GM23338 (cell line): ENCODE measurements around the gene LHX8. TPM values are rescaled to one million over a fixed set of nuclear protein-coding genes. Genes with fewer than 3 reads are reported as not detected.

Experiments
- ATAC-seq: fragments of 200-7000 bp; cut with Tn5 transposase; 3 replicates; pipeline ENCODE4 v1.9.1; 2020
- DNase-seq: peaks from one replicate; pipeline ENCODE4 v3.0.0-alpha.2; 2015; ENCODE audit warnings: low spot score
- H2AFZ ChIP-seq: fragments of 200-600 bp; sonication (generic); 2 replicates; pipeline ENCODE4 v1.8.0; 2016; ENCODE audit warnings: antibody characterized with exemption, mild to moderate bottlenecking, moderate library complexity
- H3F3A ChIP-seq: fragments of 200-600 bp; sonication (generic); replicated peaks from 2 replicates; pipeline ENCODE4 v1.8.0; 2017; ENCODE audit warnings: antibody characterized with exemption, mixed run types, low read depth
- H3K27ac ChIP-seq: fragments of 200-600 bp; sonication (generic); 2 replicates; pipeline ENCODE4 v1.6.1; 2016; ENCODE audit warnings: low read depth
- H3K27me3 ChIP-seq: fragments of 200-600 bp; sonication (generic); 2 replicates; pipeline ENCODE4 v1.8.0; 2016; ENCODE audit warnings: mild to moderate bottlenecking, mixed run types, moderate library complexity; ENCODE audit not compliant: insufficient read depth
- H3K36me3 ChIP-seq: fragments of 200-600 bp; sonication (generic); 2 replicates; pipeline ENCODE4 v1.8.0; 2016; ENCODE audit warnings: mild to moderate bottlenecking; ENCODE audit not compliant: insufficient read depth
- H3K4me1 ChIP-seq: fragments of 200-600 bp; sonication (generic); 2 replicates; pipeline ENCODE4 v1.8.0; 2016; ENCODE audit warnings: mild to moderate bottlenecking, moderate library complexity; ENCODE audit not compliant: insufficient read depth
- H3K4me2 ChIP-seq: fragments of 200-600 bp; sonication (generic); 2 replicates; pipeline ENCODE4 v1.7.1; 2017; ENCODE audit warnings: mixed run types
- H3K4me3 ChIP-seq: fragments of 200-600 bp; sonication (generic); 2 replicates; pipeline ENCODE4 v1.6.1; 2016; ENCODE audit warnings: mixed run types
- H3K79me2 ChIP-seq: fragments of 200-600 bp; sonication (generic); replicated peaks from 2 replicates; pipeline ENCODE4 v1.8.0; 2017; ENCODE audit warnings: mild to moderate bottlenecking; ENCODE audit not compliant: insufficient read depth
- H3K9me2 ChIP-seq: fragments of 200-600 bp; sonication (generic); 2 replicates; pipeline ENCODE4 v1.8.0; 2017; ENCODE audit not compliant: insufficient read depth
- H4K20me1 ChIP-seq: fragments of 200-600 bp; sonication (generic); replicated peaks from 2 replicates; pipeline ENCODE4 v1.8.0; 2017; ENCODE audit warnings: mild to moderate bottlenecking; ENCODE audit not compliant: insufficient read depth
- H3K27ac Mint-ChIP-seq: 2 replicates; pipeline ENCODE4 v1.8.0; 2020; ENCODE audit warnings: inconsistent platforms, mild to moderate bottlenecking, moderate library complexity, mixed read lengths
- H3K27me3 Mint-ChIP-seq: 3 replicates; pipeline ENCODE4 v1.8.0; 2022; ENCODE audit warnings: low read depth, mild to moderate bottlenecking, moderate library complexity, mixed read lengths, inconsistent platforms; ENCODE audit not compliant: insufficient read depth, poor library complexity
- H3K36me3 Mint-ChIP-seq: 3 replicates; pipeline ENCODE4 v1.8.0; 2021; ENCODE audit warnings: low read depth, mild to moderate bottlenecking, inconsistent platforms, moderate library complexity, mixed read lengths
- H3K4me1 Mint-ChIP-seq: 3 replicates; pipeline ENCODE4 v1.8.0; 2020; ENCODE audit warnings: mild to moderate bottlenecking, inconsistent platforms, mixed read lengths
- H3K4me3 Mint-ChIP-seq: 3 replicates; pipeline ENCODE4 v1.8.0; 2021; ENCODE audit warnings: moderate library complexity, mild to moderate bottlenecking, inconsistent platforms, mixed read lengths
- H3K9me3 Mint-ChIP-seq: 3 replicates; pipeline ENCODE4 v1.8.0; 2020; ENCODE audit warnings: moderate library complexity, mild to moderate bottlenecking, inconsistent platforms, mixed read lengths
- CREB1 ChIP-seq: fragments of 250-450 bp; sonication (Bioruptor Pico); IDR thresholded peaks from 2 replicates; pipeline ENCODE4 v1.5.0; 2020; ENCODE audit warnings: low read depth, mild to moderate bottlenecking, moderate library complexity
- ETS1 ChIP-seq: IDR thresholded peaks from 2 replicates; pipeline ENCODE4 v1.6.1; 2016; ENCODE audit warnings: antibody characterized with exemption
- EZH2 ChIP-seq: fragments of 200-600 bp; sonication (generic); IDR thresholded peaks from one replicate; pipeline ENCODE4 v1.8.0; 2017; ENCODE audit warnings: antibody characterized with exemption, mild to moderate bottlenecking, low read depth; ENCODE audit not compliant: unreplicated experiment
- POLR2AphosphoS5 ChIP-seq: IDR thresholded peaks from 2 replicates; pipeline ENCODE4 v1.6.1; 2016; ENCODE audit warnings: antibody characterized with exemption, low read depth
- ZNF114 ChIP-seq: fragments of 250-450 bp; sonication (Bioruptor Pico); IDR thresholded peaks from 2 replicates; pipeline ENCODE4 v1.5.0; 2020; ENCODE audit warnings: mild to moderate bottlenecking, moderate library complexity
- polyA plus RNA-seq: library from polyadenylated mRNA; unstranded; fragments of >200 nt; fragmentation: Nextera tagmentation; extraction: Ambion mirVana; gene quantifications from 2 replicates; pipeline ENCODE4 v1.2.1, GENCODE V29; 2016
- total RNA-seq: library from RNA; depleted of rRNA; stranded (reverse); fragments of >200 nt; shearing (Covaris generic); gene quantifications from 2 replicates; pipeline ENCODE4 v1.2.3, GENCODE V29; 2014
- TF ChIP-seq, protein P1 (sequence below), 2 experiments: fragments of 200-600 bp in 1 of 2; sonication (generic) in 1 of 2; conservative IDR thresholded peaks; 2 replicates each; pipeline versions ENCODE4 v1.5.1 to v1.6.1; 2016 to 2017; ENCODE audit warnings: antibody characterized with exemption in 2 of 2, low read depth in 2 of 2, mild to moderate bottlenecking in 2 of 2, moderate library complexity in 1 of 2
- TF ChIP-seq, protein P2 (sequence below): fragments of 250-450 bp; sonication (Bioruptor Pico); IDR thresholded peaks from 2 replicates; pipeline ENCODE4 v1.5.0; 2020; ENCODE audit warnings: mild to moderate bottlenecking, moderate library complexity
- TF ChIP-seq, protein P3 (sequence below): IDR thresholded peaks from one replicate; pipeline ENCODE4 v1.6.1; 2018; ENCODE audit warnings: antibody characterized with exemption; ENCODE audit not compliant: unreplicated experiment

LHX8 gene
- total and polyA plus RNA-seq, 2 experiments from 2014 or later: 0.68 to 0.73 TPM

GRCh38 chr1:75127916-75128717 lies 6.1 kb upstream of the LHX8 start:
- H3K4me3 ChIP-seq: peak overlapping the region; percentile 34
- peaks cover 54% of the 10 kb centered on the region for H3K4me1 ChIP-seq
- peak; percentile 36 for DNase-seq
- no peaks in the 10 kb centered on the region for H4K20me1 ChIP-seq
- ATAC-seq: no peak
- Mint-ChIP-seq H3K27me3 (peaks cover 68% of the 10 kb centered on the region), H3K27ac (no peak overlapping the region), H3K36me3 (no peaks in the 10 kb centered on the region), H3K4me1 (peaks cover 53% of the 10 kb centered on the region), H3K9me3 (0 out of 3 replicates have a peak, but pooled peaks cover 2% of the 10 kb centered on the region), H3K4me3 (0 out of 3 replicates have a peak overlapping the region, but pooled peaks have one; percentile 25)
- no peaks in the 10 kb centered on the region for H3K79me2 ChIP-seq
- H3K36me3 ChIP-seq: no peaks in the 10 kb centered on the region
- peak overlapping the region; percentile 52; the same call in 1 of the 2 replicates for H3K4me2 ChIP-seq
- no peak overlapping the region for H3K27ac ChIP-seq
- no peaks in the 10 kb centered on the region; the same call in 1 of the 2 replicates for H3K9me2 ChIP-seq
- peaks cover 18% of the 10 kb centered on the region for H3F3A ChIP-seq
- H3K27me3 ChIP-seq: peaks cover 73% of the 10 kb centered on the region
- no peak overlapping the region for H2AFZ ChIP-seq
- TF ChIP-seq ZNF114: no peak
- TF ChIP-seq, protein P1, sequence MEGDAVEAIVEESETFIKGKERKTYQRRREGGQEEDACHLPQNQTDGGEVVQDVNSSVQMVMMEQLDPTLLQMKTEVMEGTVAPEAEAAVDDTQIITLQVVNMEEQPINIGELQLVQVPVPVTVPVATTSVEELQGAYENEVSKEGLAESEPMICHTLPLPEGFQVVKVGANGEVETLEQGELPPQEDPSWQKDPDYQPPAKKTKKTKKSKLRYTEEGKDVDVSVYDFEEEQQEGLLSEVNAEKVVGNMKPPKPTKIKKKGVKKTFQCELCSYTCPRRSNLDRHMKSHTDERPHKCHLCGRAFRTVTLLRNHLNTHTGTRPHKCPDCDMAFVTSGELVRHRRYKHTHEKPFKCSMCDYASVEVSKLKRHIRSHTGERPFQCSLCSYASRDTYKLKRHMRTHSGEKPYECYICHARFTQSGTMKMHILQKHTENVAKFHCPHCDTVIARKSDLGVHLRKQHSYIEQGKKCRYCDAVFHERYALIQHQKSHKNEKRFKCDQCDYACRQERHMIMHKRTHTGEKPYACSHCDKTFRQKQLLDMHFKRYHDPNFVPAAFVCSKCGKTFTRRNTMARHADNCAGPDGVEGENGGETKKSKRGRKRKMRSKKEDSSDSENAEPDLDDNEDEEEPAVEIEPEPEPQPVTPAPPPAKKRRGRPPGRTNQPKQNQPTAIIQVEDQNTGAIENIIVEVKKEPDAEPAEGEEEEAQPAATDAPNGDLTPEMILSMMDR (conservative IDR thresholded peaks at IDR 0.05; ENCODE audit: low read depth in 2 of 2): peak in 1 of 2 experiments; percentile 60; a peak in 2 of 4 replicates
- TF ChIP-seq, protein P2, sequence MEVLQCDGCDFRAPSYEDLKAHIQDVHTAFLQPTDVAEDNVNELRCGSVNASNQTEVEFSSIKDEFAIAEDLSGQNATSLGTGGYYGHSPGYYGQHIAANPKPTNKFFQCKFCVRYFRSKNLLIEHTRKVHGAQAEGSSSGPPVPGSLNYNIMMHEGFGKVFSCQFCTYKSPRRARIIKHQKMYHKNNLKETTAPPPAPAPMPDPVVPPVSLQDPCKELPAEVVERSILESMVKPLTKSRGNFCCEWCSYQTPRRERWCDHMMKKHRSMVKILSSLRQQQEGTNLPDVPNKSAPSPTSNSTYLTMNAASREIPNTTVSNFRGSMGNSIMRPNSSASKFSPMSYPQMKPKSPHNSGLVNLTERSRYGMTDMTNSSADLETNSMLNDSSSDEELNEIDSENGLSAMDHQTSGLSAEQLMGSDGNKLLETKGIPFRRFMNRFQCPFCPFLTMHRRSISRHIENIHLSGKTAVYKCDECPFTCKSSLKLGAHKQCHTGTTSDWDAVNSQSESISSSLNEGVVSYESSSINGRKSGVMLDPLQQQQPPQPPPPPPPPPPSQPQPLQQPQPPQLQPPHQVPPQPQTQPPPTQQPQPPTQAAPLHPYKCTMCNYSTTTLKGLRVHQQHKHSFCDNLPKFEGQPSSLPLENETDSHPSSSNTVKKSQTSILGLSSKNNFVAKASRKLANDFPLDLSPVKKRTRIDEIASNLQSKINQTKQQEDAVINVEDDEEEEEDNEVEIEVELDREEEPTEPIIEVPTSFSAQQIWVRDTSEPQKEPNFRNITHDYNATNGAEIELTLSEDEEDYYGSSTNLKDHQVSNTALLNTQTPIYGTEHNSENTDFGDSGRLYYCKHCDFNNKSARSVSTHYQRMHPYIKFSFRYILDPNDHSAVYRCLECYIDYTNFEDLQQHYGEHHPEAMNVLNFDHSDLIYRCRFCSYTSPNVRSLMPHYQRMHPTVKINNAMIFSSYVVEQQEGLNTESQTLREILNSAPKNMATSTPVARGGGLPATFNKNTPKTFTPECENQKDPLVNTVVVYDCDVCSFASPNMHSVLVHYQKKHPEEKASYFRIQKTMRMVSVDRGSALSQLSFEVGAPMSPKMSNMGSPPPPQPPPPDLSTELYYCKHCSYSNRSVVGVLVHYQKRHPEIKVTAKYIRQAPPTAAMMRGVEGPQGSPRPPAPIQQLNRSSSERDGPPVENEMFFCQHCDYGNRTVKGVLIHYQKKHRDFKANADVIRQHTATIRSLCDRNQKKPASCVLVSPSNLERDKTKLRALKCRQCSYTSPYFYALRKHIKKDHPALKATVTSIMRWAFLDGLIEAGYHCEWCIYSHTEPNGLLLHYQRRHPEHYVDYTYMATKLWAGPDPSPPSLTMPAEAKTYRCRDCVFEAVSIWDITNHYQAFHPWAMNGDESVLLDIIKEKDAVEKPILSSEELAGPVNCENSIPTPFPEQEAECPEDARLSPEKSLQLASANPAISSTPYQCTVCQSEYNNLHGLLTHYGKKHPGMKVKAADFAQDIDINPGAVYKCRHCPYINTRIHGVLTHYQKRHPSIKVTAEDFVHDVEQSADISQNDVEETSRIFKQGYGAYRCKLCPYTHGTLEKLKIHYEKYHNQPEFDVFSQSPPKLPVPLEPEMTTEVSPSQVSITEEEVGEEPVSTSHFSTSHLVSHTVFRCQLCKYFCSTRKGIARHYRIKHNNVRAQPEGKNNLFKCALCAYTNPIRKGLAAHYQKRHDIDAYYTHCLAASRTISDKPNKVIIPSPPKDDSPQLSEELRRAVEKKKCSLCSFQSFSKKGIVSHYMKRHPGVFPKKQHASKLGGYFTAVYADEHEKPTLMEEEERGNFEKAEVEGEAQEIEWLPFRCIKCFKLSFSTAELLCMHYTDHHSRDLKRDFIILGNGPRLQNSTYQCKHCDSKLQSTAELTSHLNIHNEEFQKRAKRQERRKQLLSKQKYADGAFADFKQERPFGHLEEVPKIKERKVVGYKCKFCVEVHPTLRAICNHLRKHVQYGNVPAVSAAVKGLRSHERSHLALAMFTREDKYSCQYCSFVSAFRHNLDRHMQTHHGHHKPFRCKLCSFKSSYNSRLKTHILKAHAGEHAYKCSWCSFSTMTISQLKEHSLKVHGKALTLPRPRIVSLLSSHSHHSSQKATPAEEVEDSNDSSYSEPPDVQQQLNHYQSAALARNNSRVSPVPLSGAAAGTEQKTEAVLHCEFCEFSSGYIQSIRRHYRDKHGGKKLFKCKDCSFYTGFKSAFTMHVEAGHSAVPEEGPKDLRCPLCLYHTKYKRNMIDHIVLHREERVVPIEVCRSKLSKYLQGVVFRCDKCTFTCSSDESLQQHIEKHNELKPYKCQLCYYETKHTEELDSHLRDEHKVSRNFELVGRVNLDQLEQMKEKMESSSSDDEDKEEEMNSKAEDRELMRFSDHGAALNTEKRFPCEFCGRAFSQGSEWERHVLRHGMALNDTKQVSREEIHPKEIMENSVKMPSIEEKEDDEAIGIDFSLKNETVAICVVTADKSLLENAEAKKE (CRISPR knock-in tag): no peak
- no peak for TF ChIP-seq CREB1
- TF ChIP-seq EZH2: no peak
- TF ChIP-seq ETS1: no peak
- TF ChIP-seq, protein P3, sequence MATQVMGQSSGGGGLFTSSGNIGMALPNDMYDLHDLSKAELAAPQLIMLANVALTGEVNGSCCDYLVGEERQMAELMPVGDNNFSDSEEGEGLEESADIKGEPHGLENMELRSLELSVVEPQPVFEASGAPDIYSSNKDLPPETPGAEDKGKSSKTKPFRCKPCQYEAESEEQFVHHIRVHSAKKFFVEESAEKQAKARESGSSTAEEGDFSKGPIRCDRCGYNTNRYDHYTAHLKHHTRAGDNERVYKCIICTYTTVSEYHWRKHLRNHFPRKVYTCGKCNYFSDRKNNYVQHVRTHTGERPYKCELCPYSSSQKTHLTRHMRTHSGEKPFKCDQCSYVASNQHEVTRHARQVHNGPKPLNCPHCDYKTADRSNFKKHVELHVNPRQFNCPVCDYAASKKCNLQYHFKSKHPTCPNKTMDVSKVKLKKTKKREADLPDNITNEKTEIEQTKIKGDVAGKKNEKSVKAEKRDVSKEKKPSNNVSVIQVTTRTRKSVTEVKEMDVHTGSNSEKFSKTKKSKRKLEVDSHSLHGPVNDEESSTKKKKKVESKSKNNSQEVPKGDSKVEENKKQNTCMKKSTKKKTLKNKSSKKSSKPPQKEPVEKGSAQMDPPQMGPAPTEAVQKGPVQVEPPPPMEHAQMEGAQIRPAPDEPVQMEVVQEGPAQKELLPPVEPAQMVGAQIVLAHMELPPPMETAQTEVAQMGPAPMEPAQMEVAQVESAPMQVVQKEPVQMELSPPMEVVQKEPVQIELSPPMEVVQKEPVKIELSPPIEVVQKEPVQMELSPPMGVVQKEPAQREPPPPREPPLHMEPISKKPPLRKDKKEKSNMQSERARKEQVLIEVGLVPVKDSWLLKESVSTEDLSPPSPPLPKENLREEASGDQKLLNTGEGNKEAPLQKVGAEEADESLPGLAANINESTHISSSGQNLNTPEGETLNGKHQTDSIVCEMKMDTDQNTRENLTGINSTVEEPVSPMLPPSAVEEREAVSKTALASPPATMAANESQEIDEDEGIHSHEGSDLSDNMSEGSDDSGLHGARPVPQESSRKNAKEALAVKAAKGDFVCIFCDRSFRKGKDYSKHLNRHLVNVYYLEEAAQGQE: no peak
- TF ChIP-seq POLR2AphosphoS5: no peak
